Naive thymus-derived CD4-positive, alpha-beta T cell (primary cell): ENCODE results near the gene ABI3BP. TPM values are rescaled to one million over a fixed set of nuclear protein-coding genes. Genes with fewer than 3 reads are reported as not detected.
A peak's percentile ranks its signal among the peaks of the same experiment; 100 is the strongest.

Experiments
- ATAC-seq: fragments of 150-1000 bp; cut with Tn5 transposase; 2 replicates; pipeline ENCODE4 v1.10.0; 2021; ENCODE audit warnings: mild to moderate bottlenecking, moderate library complexity
- CTCF ChIA-PET: fragments of 350-600 bp; sonication (Branson Sonifier 250); formaldehyde crosslinking; loops from one replicate; lab custom pipeline; 2021; ENCODE audit warnings: antibody characterized with exemption; lab: Charles Lee
- POLR2A ChIA-PET: fragments of 350-600 bp; sonication (Branson Sonifier 250); formaldehyde crosslinking; loops from one replicate; lab custom pipeline; 2021; ENCODE audit warnings: antibody characterized with exemption, inconsistent platforms; lab: Charles Lee
- DNase-seq, 9 donors: peaks; one replicate each; pipeline versions ENCODE4 v3.0.0 to v3.0.0-alpha.2; 2020 to 2022; ENCODE audit warnings: mixed read lengths in 1 of 9
- H3K27ac ChIP-seq: one replicate; pipeline ENCODE4 v1.7.0; 2013; ENCODE audit warnings: mild to moderate bottlenecking, low read depth, low read length, moderate library complexity
- H3K27me3 ChIP-seq, 2 donors: one replicate each; pipeline ENCODE4 v1.7.0; 2013; ENCODE audit warnings: low read length in 2 of 2, mild to moderate bottlenecking in 2 of 2, moderate library complexity in 2 of 2; ENCODE audit not compliant: control insufficient read depth in 2 of 2, insufficient read depth in 2 of 2
- H3K36me3 ChIP-seq, 3 experiments: 1 replicate in 2 of 3; 2 replicates in 1 of 3; pipeline ENCODE4 v1.7.0; 2013; ENCODE audit warnings: low read length in 3 of 3, mild to moderate bottlenecking in 3 of 3, moderate library complexity in 1 of 3; ENCODE audit not compliant: insufficient read depth in 3 of 3, control insufficient read depth in 2 of 3
- H3K4me1 ChIP-seq, 2 donors: one replicate each; pipeline ENCODE4 v1.7.0; 2013; ENCODE audit warnings: low read length in 2 of 2, mild to moderate bottlenecking in 2 of 2, moderate library complexity in 1 of 2; ENCODE audit not compliant: control insufficient read depth in 2 of 2, insufficient read depth in 2 of 2
- H3K4me3 ChIP-seq: 2 replicates; pipeline ENCODE4 v1.7.0; 2013; ENCODE audit warnings: mild to moderate bottlenecking, low read length
- H3K9me3 ChIP-seq, 3 experiments: 1 replicate in 2 of 3; 2 replicates in 1 of 3; pipeline ENCODE4 v1.7.0; 2013; ENCODE audit warnings: low read length in 3 of 3; ENCODE audit not compliant: control insufficient read depth in 2 of 3
- H3K27ac Mint-ChIP-seq, 9 donors: one replicate each; pipeline ENCODE4 v1.8.0; 2020 to 2022; ENCODE audit warnings: mixed read lengths in 9 of 9, mild to moderate bottlenecking in 8 of 9, moderate library complexity in 5 of 9, inconsistent platforms in 2 of 9
- H3K27me3 Mint-ChIP-seq, 5 donors: one replicate each; pipeline ENCODE4 v1.8.0; 2021 to 2022; ENCODE audit warnings: mixed read lengths in 5 of 5, mild to moderate bottlenecking in 1 of 5
- H3K36me3 Mint-ChIP-seq, 5 donors: one replicate each; pipeline ENCODE4 v1.8.0; 2020 to 2022; ENCODE audit warnings: mixed read lengths in 5 of 5, mild to moderate bottlenecking in 3 of 5, inconsistent platforms in 1 of 5
- H3K4me1 Mint-ChIP-seq, 7 donors: one replicate each; pipeline ENCODE4 v1.8.0; 2020 to 2022; ENCODE audit warnings: mixed read lengths in 7 of 7, mild to moderate bottlenecking in 3 of 7, inconsistent platforms in 1 of 7
- H3K4me3 Mint-ChIP-seq, 10 donors: one replicate each; pipeline ENCODE4 v1.8.0; 2020 to 2022; ENCODE audit warnings: mild to moderate bottlenecking in 10 of 10, mixed read lengths in 10 of 10, moderate library complexity in 6 of 10, inconsistent platforms in 2 of 10
- H3K9me3 Mint-ChIP-seq, 11 donors: one replicate each; pipeline ENCODE4 v1.8.0; 2020 to 2022; ENCODE audit warnings: mixed read lengths in 11 of 11, mild to moderate bottlenecking in 4 of 11, inconsistent platforms in 1 of 11, moderate library complexity in 1 of 11
- intact Hi-C, 2 donors: fragments of 100-400 bp; cut with micrococcal nuclease; formaldehyde crosslinking; loops; one replicate each; pipeline ENCODE4 v1.15.1; 2023
- polyA plus RNA-seq, 2 donors: library from polyadenylated mRNA; unstranded; fragments of 300-500 nt; fragmentation: Illumina TruSeq; gene quantifications; one replicate each; pipeline ENCODE4 v1.2.3, GENCODE V29; 2021
- total RNA-seq, 6 experiments: library from RNA in 5 of 6; stranded (reverse) in 5 of 6; gene quantifications; 1 replicate in 5 of 6; 2 replicates in 1 of 6; pipeline ENCODE4 v1.2.3 and lab custom pipeline; 2021 to 2026

Gene ABI3BP
- total and polyA plus RNA-seq, 7 experiments from 2014 or later = not detected

- H3K36me3 Mint-ChIP-seq = peaks cover 0 to 4% (median 0%) of the 10 kb centered on the region in 5 donors
- H3K27me3 Mint-ChIP-seq = peaks cover 4 to 17% (median 10%) of the 10 kb centered on the region in 5 donors
- no peak for DNase-seq
- Histone ChIP-seq H3K27ac (no peak overlapping the region), H3K4me1 (no peaks in the 10 kb centered on the region), H3K27me3 (no peaks in the 10 kb centered on the region), H3K9me3 (no peaks in the 10 kb centered on the region), H3K4me3 (no peak overlapping the region), H3K36me3 (no peaks in the 10 kb centered on the region)
- intact Hi-C loops = no loop called here
- H3K4me1 Mint-ChIP-seq = peaks cover 0 to 6% (median 0%) of the 10 kb centered on the region in 7 donors
- ATAC-seq = peak; percentile 34
- H3K4me3 Mint-ChIP-seq = no peak overlapping the region
- H3K27ac Mint-ChIP-seq = no peak overlapping the region
- ChIA-PET POLR2A (no interaction called here), CTCF (no interaction called here)
- H3K9me3 Mint-ChIP-seq = peaks cover 0 to 4% (median 0%) of the 10 kb centered on the region in 11 donors
Observed at GRCh38 chr3:100899440-100900091, 93.7 kb downstream of the ABI3BP start.

- H3K4me3 Mint-ChIP-seq = no peak overlapping the region
Observed at GRCh38 chr3:100898681-100899080, 94.5 kb downstream of the ABI3BP start.

DNA sequence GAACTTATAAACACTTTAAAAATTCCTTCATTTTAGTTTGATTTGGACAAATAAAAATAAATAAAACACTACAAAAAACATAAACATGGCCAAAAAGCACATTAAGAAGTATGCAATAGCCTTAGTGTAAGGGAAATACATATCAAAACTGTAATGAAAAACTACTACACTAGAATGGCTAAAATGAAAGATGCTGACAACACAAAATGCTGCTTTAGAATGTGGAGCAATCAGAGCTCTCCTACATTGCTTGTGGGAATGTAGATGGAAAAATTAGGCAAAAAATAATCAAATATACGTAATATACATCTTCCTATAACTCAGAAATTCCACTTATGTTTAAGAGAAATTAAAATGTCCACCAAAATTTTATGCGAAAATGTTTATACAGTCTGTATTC, 96.2 kb downstream of the ABI3BP start:
- Histone ChIP-seq H3K9me3 (no peaks in the 10 kb centered on the region), H3K4me3 (no peak overlapping the region), H3K4me1 (no peaks in the 10 kb centered on the region), H3K27me3 (no peaks in the 10 kb centered on the region), H3K27ac (no peak overlapping the region), H3K36me3 (no peaks in the 10 kb centered on the region)
- DNase-seq = no peak
- no peak for ATAC-seq
- no peak overlapping the region for H3K4me3 Mint-ChIP-seq
- peaks cover 5 to 22% (median 17%) of the 10 kb centered on the region in 5 donors for H3K27me3 Mint-ChIP-seq
- intact Hi-C loops = no loop called here
- H3K9me3 Mint-ChIP-seq = peaks cover 0 to 2% (median 0%) of the 10 kb centered on the region in 11 donors
- no peak overlapping the region for H3K27ac Mint-ChIP-seq
- POLR2A ChIA-PET = no interaction called here
- H3K4me1 Mint-ChIP-seq = peaks cover 0 to 7% (median 0%) of the 10 kb centered on the region in 7 donors
- CTCF ChIA-PET = no interaction called here
- no peaks in the 10 kb centered on the region for H3K36me3 Mint-ChIP-seq

More at GRCh38 chr3:100898681-100899080, 94.5 kb downstream of the ABI3BP start:
- CTCF ChIA-PET = no interaction called here
- no peaks in the 10 kb centered on the region for H3K36me3 ChIP-seq
- DNase-seq = no peak
- no peak overlapping the region for H3K27ac Mint-ChIP-seq
- H3K27ac ChIP-seq = no peak overlapping the region
- intact Hi-C loops = no loop called here
- H3K9me3 Mint-ChIP-seq = peaks cover 0 to 1% (median 0%) of the 10 kb centered on the region in 11 donors
- H3K36me3 Mint-ChIP-seq = no peaks in the 10 kb centered on the region
- no peaks in the 10 kb centered on the region for H3K9me3 ChIP-seq
- peaks cover 4 to 17% (median 13%) of the 10 kb centered on the region in 5 donors for H3K27me3 Mint-ChIP-seq
- peaks cover 0 to 6% (median 0%) of the 10 kb centered on the region in 7 donors for H3K4me1 Mint-ChIP-seq
- no peaks in the 10 kb centered on the region for H3K4me1 ChIP-seq
- ATAC-seq = peak; percentile 47
- no peak overlapping the region for H3K4me3 ChIP-seq
- POLR2A ChIA-PET = no interaction called here
- H3K27me3 ChIP-seq = no peaks in the 10 kb centered on the region

DNA sequence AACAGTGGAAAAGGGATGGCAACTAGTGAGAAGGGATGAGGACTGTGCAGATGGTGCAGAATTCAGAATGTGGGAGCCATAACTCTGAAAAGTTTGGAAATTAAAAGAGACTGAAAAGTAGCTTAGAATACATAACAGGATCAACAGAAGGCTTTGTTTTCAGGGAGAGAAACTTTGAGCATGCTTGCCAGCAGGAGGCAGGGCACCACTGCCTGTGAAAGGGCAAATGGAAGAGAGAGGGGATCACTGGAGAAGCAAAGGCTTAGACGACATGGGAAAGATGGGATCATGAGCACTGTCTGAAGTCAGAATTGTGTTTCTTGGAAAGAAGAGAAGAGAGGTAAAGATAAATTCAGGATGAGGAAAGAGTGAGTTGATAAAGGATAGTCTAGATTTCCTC, 99.6 kb downstream of the ABI3BP start:
- H3K4me1 ChIP-seq = no peaks in the 10 kb centered on the region
- ATAC-seq (no peak), DNase-seq (no peak)
- H3K36me3 ChIP-seq = no peaks in the 10 kb centered on the region
- H3K9me3 Mint-ChIP-seq = peaks cover 0 to 2% (median 0%) of the 10 kb centered on the region in 11 donors
- peaks cover 12 to 28% (median 16%) of the 10 kb centered on the region in 5 donors for H3K27me3 Mint-ChIP-seq
- CTCF ChIA-PET = no interaction called here
- POLR2A ChIA-PET = no interaction called here
- H3K9me3 ChIP-seq = no peaks in the 10 kb centered on the region
- H3K36me3 Mint-ChIP-seq = no peaks in the 10 kb centered on the region
- no peak overlapping the region for H3K4me3 ChIP-seq
- H3K4me3 Mint-ChIP-seq = no peak overlapping the region
- no peak overlapping the region for H3K27ac Mint-ChIP-seq
- no peaks in the 10 kb centered on the region for H3K27me3 ChIP-seq
- H3K27ac ChIP-seq = no peak overlapping the region
- H3K4me1 Mint-ChIP-seq = peaks cover 0 to 2% (median 0%) of the 10 kb centered on the region in 7 donors
- intact Hi-C loops = no loop called here

DNA sequence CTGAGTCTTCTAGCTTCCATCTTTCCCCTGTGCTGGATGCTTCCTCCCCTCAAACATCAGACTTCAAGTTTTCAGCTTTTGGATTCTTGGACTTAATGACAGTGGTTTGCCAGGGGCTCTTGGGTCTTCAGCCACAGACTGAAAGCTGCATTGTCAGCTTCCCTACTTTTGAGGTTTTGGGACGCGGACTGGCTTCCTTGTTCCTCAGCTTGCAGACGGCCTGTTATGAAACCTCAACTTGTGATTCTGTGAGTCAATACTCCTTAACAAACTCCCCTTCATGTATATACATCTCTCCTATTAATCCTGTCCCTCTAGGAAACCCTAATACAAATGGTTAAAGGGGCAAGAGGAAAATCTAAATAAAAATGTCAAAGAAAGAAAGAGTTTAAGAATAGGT, 100.1 kb downstream of the ABI3BP start:
- no peak overlapping the region for H3K4me3 ChIP-seq
- H3K4me1 Mint-ChIP-seq = peaks cover 0 to 2% (median 0%) of the 10 kb centered on the region in 7 donors

DNA sequence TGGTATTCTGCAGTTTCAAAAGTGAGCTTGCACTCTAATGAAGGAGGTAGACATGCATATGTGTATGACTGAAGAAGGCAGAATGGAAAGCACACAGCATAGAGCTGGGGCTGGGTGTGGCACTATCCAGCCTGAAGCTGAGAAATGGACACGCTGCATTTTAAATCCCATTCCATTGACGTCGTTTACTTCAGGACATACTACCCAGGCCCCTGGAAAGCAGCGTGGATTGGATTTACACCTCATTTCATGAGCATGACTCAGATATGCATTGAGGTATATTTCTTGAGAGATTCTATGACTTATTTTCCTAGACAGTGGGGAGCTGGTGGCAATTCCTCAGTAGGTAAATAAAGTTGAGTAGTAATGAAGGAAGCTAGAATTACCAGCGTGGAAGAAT, 101.4 kb downstream of the ABI3BP start:
- H3K4me1 Mint-ChIP-seq = peaks cover 0 to 2% (median 0%) of the 10 kb centered on the region in 7 donors
- DNase-seq = no peak
- H3K4me1 ChIP-seq = no peaks in the 10 kb centered on the region
- H3K36me3 ChIP-seq = no peaks in the 10 kb centered on the region
- intact Hi-C loops = no loop called here
- H3K4me3 ChIP-seq = no peak overlapping the region
- ATAC-seq = no peak
- ChIA-PET POLR2A (no interaction called here), CTCF (no interaction called here)
- peaks cover 0 to 2% (median 0%) of the 10 kb centered on the region in 11 donors for H3K9me3 Mint-ChIP-seq
- H3K27me3 Mint-ChIP-seq = peaks cover 12 to 28% (median 15%) of the 10 kb centered on the region in 5 donors
- no peak overlapping the region for H3K4me3 Mint-ChIP-seq
- no peaks in the 10 kb centered on the region for H3K27me3 ChIP-seq
- H3K36me3 Mint-ChIP-seq = no peaks in the 10 kb centered on the region
- H3K27ac ChIP-seq = no peak overlapping the region
- H3K9me3 ChIP-seq = no peaks in the 10 kb centered on the region
- H3K27ac Mint-ChIP-seq = no peak overlapping the region

More for the DNA sequence above, 100.1 kb downstream of the ABI3BP start:
- ChIA-PET CTCF (no interaction called here), POLR2A (no interaction called here)
- DNase-seq = no peak
- intact Hi-C loops = no loop called here
- Histone ChIP-seq H3K36me3 (no peaks in the 10 kb centered on the region), H3K9me3 (no peaks in the 10 kb centered on the region), H3K27ac (no peak overlapping the region), H3K4me1 (no peaks in the 10 kb centered on the region), H3K27me3 (no peaks in the 10 kb centered on the region)
- ATAC-seq = no peak
- H3K27me3 Mint-ChIP-seq = peaks cover 12 to 28% (median 13%) of the 10 kb centered on the region in 5 donors
- no peak overlapping the region for H3K4me3 Mint-ChIP-seq
- no peak overlapping the region for H3K27ac Mint-ChIP-seq
- peaks cover 0 to 2% (median 0%) of the 10 kb centered on the region in 11 donors for H3K9me3 Mint-ChIP-seq
- no peaks in the 10 kb centered on the region for H3K36me3 Mint-ChIP-seq

DNA sequence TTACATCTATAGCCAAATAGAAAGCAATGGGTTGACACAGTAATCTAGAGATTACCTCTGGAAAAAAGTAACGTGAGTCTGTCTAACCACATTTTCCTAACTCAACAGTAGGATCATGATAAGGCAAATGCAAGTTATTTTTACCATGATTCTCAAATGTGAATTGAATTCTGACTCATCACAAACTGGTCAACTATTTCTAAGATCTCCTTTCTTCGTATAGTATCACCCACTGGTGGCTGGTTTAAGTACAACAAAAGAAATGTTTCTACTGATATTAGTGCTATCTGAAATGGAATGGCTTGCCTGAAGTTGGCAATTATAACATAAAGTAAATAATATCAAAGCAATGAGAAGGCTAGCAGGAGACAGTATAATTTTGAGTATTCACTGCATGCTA, 102.2 kb downstream of the ABI3BP start:
- peaks cover 0 to 2% (median 0%) of the 10 kb centered on the region in 7 donors for H3K4me1 Mint-ChIP-seq
- no peak overlapping the region for H3K27ac Mint-ChIP-seq
- H3K36me3 Mint-ChIP-seq = no peaks in the 10 kb centered on the region

More for the DNA sequence above, 102.2 kb downstream of the ABI3BP start:
- Mint-ChIP-seq H3K27me3 (peaks cover 12 to 31% (median 16%) of the 10 kb centered on the region in 5 donors), H3K9me3 (peaks cover 0 to 3% (median 0%) of the 10 kb centered on the region in 11 donors), H3K4me3 (no peak overlapping the region)
- intact Hi-C loops = no loop called here
- H3K4me1 ChIP-seq = no peaks in the 10 kb centered on the region
- H3K27me3 ChIP-seq = no peaks in the 10 kb centered on the region
- DNase-seq = no peak
- no peak overlapping the region for H3K27ac ChIP-seq
- CTCF ChIA-PET = no interaction called here
- POLR2A ChIA-PET = no interaction called here
- H3K4me3 ChIP-seq = no peak overlapping the region
- no peaks in the 10 kb centered on the region for H3K9me3 ChIP-seq
- H3K36me3 ChIP-seq = no peaks in the 10 kb centered on the region
- ATAC-seq = no peak
